ENCODE measurements around the gene HOXC10.

The HOXC10 gene

GRCh38 chr12:54020591-54021405 is 35.9 kb downstream of the HOXC10 start:
- TF ChIP-seq CTCF (IDR thresholded peaks at IDR 0.05): no peak

GRCh38 chr12:54021432-54022013 is 36.6 kb downstream of the HOXC10 start:
- TF ChIP-seq CTCF (IDR thresholded peaks at IDR 0.05): peak; percentile 42; the same call in 1 of the 2 replicates

GRCh38 chr12:54022960-54023884 is 38.3 kb downstream of the HOXC10 start:
- TF ChIP-seq CTCF (IDR thresholded peaks at IDR 0.05): no peak

- TF ChIP-seq CTCF (IDR thresholded peaks at IDR 0.05): no peak
Observed at GRCh38 chr12:54024127-54024526, 39.2 kb downstream of the HOXC10 start.

GRCh38 chr12:54024581-54025305 is 39.8 kb downstream of the HOXC10 start:
- TF ChIP-seq CTCF (IDR thresholded peaks at IDR 0.05): no peak

- no peak for TF ChIP-seq CTCF (IDR thresholded peaks at IDR 0.05)
Observed at GRCh38 chr12:54025499-54026405, 40.8 kb downstream of the HOXC10 start.
